ENCODE measurements around the gene VPS29.
"Not testable (repeated sequence)": the region's sequence is repeated elsewhere in the genome, so short reads cannot be mapped to it uniquely, and the experiment has no call there.

Gene VPS29

GRCh38 chr12:110520876-110521712 is 19.2 kb upstream of the VPS29 start:
- not testable (repeated sequence) for DNase-seq

GRCh38 chr12:110518014-110518413 is 16.1 kb upstream of the VPS29 start:
- DNase-seq, result not testable (repeated sequence)

DNA sequence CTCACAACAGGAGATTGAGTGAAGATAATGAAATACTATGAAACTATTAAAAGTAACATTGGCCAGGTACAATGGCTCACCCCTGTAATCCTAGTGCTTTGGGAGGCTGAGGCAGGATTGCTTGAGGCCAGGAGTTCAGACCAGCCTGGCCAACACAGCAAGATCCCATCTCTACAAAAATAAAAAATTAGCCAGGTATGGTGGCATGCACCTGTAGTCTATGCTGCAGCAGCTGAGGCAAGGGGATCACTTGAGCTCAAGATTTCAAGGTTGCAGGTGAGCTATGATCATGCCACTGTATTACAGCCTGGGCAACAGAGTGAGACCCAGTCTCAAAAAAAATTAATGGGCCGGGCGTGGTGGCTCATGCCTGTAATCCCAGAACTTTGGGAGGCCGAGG is 15.1 kb upstream of the VPS29 start:
- no peak for DNase-seq

DNA sequence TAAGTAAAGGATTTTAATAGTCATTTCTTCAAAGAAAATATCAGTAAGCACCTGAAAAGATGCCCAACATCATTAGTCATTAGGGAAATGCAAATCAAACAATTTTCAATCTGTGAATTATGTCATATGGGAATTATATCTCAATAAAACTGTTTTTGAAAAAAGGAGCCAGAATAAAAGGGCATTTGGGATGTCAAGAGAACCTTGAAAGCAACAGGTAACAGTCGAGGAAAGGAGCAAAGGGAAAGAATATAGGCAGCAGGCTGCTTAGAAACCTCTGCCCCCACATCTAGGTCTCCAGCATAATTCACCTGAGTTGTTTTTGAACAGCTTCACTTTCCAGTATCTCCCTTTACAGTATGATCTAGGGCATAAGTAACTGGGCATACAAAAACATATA is 12.5 kb upstream of the VPS29 start:
- no peak for DNase-seq

DNA sequence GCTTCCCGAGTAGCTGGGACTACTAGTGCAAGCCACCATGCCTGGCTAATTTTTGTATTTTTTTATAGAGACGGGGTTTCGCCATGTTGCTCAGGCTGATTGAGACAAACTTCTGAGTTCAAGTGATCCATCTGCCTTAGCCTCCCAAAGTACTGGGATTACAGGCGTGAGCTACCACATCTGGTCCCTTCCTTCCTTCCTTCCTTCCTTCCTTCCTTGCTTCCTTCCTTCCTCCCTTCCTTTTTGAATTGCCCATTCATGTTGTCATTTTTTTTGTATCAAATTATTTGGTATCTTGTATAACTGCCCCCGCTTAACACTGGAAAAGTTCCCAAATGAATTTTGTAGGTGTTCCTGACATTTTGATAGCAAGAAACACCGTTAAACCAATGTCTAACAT is 11.9 kb upstream of the VPS29 start:
- DNase-seq, result no peak

GRCh38 chr12:110508071-110508586 is 6.2 kb upstream of the VPS29 start:
- no peak for DNase-seq

DNA sequence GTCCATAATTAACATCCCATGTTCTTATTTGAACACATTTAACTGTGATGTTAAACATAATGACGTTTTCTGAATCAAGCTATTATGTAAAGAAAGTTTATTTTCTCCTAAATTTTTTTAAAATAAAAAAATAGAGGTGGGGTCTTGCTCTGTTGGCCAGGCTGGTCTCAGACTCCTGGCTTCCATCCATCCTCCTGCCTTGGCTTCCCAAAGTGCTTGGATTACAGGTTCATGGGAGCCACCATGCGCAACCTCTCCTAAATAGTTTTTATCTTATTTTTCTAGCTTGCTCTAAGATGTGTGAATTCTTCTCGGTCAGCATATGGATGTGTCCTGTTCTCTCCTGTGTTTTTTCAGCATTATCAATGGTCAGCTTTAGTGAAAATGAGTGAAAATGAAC is 3.4 kb upstream of the VPS29 start:
- DNase-seq, result no peak

DNA sequence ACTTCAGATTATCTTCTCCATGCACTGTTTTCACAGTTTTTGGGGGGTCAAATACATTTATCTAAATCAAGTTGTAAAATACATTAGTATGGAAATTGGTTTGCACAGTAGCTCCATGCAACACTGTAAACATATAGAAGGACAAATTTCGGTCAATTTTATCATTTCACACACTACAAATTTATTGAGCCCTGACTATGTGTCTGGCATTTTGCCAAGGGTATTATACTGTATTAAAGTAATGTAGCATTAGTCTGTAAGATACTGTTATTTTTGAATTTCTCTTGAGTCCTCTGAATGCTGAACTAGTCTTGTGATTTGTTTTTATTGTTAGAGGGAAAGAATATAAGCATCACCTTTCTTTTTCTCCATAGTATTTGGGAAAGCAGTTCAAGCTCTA is 1.5 kb upstream of the VPS29 start:
- no peak for DNase-seq

DNA sequence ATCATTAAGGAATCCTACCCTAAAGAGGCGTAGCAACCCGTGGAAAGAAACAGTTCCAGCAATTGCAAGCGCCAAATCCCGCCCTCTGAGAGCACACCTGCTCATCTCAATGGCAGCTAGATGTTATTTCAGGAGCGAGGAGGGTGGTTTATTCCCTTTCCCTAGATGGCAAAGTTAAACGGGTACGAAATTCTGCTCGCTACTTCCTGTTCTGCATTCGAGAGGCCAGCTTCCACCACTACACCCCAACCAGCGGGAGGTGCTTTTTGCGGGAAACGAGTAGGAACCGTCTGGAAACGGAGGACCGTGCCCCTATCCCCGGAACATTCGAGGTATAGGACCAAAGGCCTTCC is 536 bp downstream of the VPS29 start:
- DNase-seq, result peak; percentile 50

- no peak for DNase-seq
Observed at GRCh38 chr12:110498984-110499706, 2.8 kb downstream of the VPS29 start.

DNA sequence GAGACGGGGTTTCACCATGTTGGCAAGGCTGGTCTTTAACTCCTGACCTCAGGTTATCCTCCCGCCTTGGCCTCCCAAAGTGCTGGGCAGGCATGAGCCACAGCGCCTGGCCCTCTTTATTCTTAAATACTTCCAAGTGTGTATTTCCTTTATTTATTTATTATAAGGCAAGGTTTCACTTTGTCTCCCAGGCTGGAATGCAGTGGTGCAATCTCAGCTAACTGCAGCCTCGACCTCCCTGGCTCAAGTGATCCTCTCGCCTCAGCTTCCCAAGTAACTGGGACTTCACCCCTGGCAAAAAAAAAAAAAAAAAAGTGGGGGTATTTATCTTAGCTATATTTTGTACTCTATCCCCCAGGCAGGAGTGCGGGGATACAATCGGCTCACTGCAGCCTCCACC is 26.5 kb downstream of the VPS29 start:
- no peak for DNase-seq

- peak; percentile 97 for DNase-seq
Observed at GRCh38 chr12:110468214-110469048, 33.5 kb downstream of the VPS29 start, which contains the start of the genes FAM216A and GPN3. Gene FAM216A (plus strand): TSS chr12:110468845. CDS start chr12:110468876, 31 bp downstream. Gene GPN3 (minus strand): TSS chr12:110468257. CDS start chr12:110468203, 54 bp downstream.

GRCh38 chr12:110467847-110468213 is 34.1 kb downstream of the VPS29 start:
- DNase-seq, result no peak

GRCh38 chr12:110466791-110467190 is 35.1 kb downstream of the VPS29 start:
- no peak for DNase-seq

- DNase-seq, result not testable (repeated sequence)
Observed at GRCh38 chr12:110465765-110466164, 36.1 kb downstream of the VPS29 start.

DNA sequence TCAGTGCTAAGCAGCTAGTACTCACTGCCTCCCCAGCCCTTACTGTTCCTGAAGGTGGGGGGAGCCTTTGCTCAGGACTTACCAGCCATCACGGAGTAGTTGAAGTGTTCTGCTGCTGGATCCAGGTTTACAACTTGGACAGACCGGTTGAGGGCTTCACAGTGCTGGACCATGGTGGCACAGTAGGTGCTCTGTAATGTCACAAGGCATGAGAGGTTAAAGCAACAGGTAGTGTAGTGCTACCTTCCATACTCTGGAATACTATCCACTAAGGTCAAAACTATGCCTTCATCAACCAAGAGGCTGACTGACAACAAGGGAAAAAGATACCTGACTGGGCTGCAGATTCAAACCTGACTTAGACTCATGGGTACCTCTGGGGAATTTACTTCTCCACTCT is 36.9 kb downstream of the VPS29 start:
- no peak for DNase-seq

DNA sequence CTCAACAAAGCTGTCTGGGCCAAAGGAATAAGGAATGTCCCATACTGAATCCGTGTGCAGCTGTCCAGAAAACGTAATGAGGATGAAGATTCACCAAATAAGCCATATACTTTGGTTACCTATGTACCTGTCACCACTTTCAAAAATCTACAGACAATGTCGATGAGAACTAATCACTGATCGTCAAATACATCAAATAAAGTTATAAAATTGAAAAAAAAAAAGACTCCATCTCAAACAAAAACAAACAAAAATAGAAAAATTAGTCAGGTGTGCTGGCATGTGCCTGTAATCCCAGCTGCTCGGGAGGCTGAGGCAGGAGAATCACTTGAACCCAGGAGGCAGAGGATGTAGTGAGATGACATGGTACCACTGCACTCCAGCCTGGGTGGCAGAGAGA is 40.7 kb downstream of the VPS29 start:
- not testable (repeated sequence) for DNase-seq

- DNase-seq, result no peak
Observed at GRCh38 chr12:110458756-110459155, 43.2 kb downstream of the VPS29 start.

GRCh38 chr12:110453569-110454296 is 48.2 kb downstream of the VPS29 start:
- DNase-seq, result no peak

GRCh38 chr12:110451263-110451662 is 50.6 kb downstream of the VPS29 start:
- no peak for DNase-seq

GRCh38 chr12:110449799-110450497 is 52.0 kb downstream of the VPS29 start, which contains the start of gene ARPC3:
Gene ARPC3 (minus strand): TSS chr12:110450337. CDS start chr12:110450260, 77 bp downstream.
- DNase-seq, result peak; percentile 95

DNA sequence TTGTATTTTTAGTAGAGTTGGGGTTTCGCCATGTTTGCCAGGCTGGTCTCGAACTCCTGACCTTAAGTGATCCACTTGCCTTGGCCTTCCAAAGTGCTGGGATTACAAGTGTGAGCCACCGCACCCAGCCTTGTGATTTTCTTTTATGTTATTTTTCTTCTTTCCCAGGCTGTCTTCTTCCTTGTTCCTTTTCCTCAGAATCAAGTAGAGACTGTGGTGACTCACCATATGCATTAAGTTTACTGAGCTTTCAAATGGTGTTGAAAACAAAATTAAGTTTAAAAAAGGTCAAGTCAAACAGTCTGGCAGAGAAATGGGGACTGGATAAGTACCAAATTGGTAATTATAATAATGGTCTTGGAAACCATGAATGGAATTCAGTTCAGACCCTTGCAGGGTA is 57.5 kb downstream of the VPS29 start:
- DNase-seq, result no peak

Measured in CD4-positive, alpha-beta T cell treated with Interleukin-10 for 1 hour (primary cell).